GM21786 (cell line): ENCODE results near the gene HDLBP.
"Not testable (repeated sequence)": the region's sequence is repeated elsewhere in the genome, so short reads cannot be mapped to it uniquely, and the experiment has no call there.

ENCODE experiments used
- ATAC-seq: cut with Tn5 transposase; IDR thresholded peaks from one replicate; pipeline ENCODE4 v1.9.1; 2021; ENCODE audit not compliant: unreplicated experiment

The HDLBP gene

GRCh38 chr2:241330616-241330981 is 15.1 kb upstream of the HDLBP start:
- ATAC-seq: no peak

DNA sequence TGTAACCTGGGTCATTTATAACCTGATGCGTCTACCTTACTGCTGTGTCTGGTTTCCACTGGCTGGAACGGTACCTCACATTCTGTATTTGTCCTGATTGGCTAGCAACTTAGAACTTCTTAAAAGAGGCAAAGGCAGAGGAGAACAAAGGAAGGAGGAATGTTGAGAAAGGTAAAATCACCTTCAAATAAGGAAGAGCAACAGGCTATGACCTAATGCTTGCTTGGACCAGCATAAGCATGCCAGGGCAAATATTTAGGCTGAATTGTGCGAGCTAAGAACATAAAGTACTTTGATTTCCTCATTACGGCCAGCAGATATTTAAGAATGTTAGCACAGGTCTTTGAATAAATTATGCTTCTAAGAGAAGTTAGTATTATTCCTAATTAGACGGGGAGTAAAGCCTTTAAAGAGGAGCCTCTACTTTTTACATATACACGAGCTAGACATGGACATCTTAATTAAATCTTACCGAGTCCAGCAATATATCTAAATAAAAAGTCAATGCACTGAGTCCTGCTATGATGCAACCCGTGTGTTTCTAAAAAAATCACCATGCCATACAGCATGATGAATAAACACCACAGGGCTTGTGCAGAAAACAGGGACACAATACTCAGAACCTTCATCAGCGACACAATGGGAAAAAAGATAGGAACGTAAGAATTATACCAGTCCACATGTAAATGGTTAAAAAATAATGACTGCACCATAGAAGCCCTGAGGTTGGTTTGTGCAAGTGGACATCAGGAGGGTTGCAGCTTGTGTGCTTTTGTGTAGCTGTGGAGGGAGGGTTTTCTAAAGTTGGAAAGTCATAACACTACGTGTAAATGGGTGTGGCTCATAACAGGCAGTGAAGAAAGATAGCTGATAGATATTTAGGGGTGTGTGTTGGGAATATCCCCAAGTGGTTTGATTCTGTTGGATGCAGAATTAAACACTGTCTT is 14.5 kb upstream of the HDLBP start:
- ATAC-seq: no peak

GRCh38 chr2:241325257-241325656 is 9.8 kb upstream of the HDLBP start:
- ATAC-seq: no peak

DNA sequence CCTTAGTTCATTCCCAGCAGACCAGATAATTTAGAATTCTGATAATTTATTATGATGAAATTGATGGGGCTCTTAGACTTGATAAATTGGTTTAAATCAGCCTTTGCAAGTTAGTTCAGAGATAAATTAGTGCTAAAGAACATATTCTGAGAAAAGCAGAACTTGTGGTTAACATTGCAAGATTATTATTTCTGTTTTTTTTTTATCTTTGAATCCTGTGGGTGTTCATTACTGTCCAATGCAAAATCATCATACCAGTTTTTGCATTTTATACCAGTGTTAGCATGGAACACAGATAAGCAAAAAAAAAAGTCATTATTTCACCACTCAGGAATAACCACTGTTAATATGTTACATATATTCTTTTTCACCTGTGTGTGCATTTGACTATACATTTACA is 9.3 kb upstream of the HDLBP start:
- no peak for ATAC-seq

DNA sequence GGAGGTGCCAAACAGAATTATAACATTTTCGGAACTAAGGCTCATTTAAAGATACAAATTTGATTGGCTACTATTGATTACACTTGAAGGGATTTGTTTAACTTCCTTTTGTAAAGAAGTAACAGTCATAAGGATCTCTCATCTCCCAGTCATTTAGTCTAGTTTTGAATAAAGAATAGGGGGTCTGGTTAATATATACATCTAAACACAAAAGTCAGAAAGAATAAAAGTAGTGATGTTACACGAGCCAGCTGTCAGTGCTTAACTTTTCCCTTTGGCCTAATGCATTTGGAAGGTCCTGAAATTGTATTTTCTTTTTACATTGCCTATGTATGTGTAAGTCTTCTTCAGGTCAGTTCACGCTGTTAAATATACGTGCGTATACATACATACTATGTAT is 8.3 kb upstream of the HDLBP start:
- ATAC-seq: no peak

DNA sequence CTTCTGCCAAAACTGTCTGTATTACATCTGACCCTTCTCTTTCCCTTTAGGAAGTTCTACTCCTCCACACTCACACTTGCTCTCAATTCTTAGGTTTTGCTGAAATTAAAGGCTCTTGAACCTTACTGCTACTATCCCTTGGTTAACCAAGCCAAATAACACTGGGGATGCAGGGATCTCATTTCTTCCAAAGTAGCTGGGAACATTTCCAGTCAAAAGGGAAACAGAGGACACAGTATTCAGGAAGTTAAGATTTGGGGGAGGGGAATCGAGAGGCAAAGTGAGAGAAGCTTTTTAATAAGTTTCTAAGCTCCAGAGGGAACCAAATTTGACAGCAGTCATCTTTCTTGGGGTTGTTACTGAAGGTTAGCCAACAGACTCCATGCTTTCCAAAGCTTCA is 6.4 kb upstream of the HDLBP start:
- no peak for ATAC-seq

DNA sequence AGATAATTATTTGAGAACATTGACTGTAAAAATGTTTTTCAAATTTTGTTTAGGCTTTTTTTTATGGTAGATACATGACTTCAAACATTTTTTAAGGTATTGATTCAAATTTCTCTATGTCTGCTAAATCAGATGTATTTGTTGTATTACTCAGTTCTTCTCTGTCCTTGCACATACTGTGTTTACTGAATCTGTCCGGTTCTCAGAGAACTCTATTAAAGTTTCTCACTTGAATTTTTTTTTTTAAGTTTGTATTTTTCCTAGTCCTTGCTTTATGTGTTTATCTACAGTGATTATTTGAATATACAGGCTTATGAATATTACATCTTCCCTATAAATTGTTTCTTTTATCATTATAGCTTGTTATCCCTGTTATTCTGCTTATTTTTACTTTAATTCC is 5.6 kb upstream of the HDLBP start:
- no peak for ATAC-seq

DNA sequence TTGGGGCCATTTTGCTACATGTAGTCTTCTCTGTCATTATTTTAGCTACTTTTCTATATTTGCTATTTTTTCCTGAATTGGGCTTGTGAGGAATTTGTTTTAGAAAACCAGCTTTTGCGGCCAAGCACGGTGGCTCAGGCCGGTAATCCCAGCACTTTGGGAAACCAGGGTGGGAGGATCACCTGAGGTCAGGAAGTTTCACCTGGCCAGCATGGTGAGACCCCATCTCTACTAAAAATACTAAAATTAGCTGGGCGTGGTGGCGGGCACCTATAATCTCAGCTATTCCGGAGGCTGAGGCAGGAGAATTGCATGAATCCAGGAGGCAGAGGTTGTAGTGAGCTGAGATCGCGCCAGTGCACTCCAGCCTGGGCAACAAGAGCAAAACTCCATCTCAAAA is 4.9 kb upstream of the HDLBP start:
- ATAC-seq: no peak

GRCh38 chr2:241318830-241319229 is 3.4 kb upstream of the HDLBP start:
- not testable (repeated sequence) for ATAC-seq

GRCh38 chr2:241317391-241317790 is 1.9 kb upstream of the HDLBP start:
- no peak for ATAC-seq

GRCh38 chr2:241316825-241317224 is 1.4 kb upstream of the HDLBP start:
- ATAC-seq: no peak

- ATAC-seq: peak; percentile 27
Measured at GRCh38 chr2:241315879-241316631, 583 bp upstream of the HDLBP start, which contains the start of gene SEPTIN2. SEPTIN2 (plus strand) TSS chr2:241315925; CDS start chr2:241324233, 8,308 bp downstream.

- no peak for ATAC-seq
Measured at GRCh38 chr2:241314226-241315092, 1.0 kb downstream of the HDLBP start.

GRCh38 chr2:241313543-241314095 is 1.9 kb downstream of the HDLBP start:
- ATAC-seq: no peak

GRCh38 chr2:241312082-241312481 is 3.4 kb downstream of the HDLBP start:
- ATAC-seq: no peak

GRCh38 chr2:241310917-241311566 is 4.4 kb downstream of the HDLBP start:
- no peak for ATAC-seq

DNA sequence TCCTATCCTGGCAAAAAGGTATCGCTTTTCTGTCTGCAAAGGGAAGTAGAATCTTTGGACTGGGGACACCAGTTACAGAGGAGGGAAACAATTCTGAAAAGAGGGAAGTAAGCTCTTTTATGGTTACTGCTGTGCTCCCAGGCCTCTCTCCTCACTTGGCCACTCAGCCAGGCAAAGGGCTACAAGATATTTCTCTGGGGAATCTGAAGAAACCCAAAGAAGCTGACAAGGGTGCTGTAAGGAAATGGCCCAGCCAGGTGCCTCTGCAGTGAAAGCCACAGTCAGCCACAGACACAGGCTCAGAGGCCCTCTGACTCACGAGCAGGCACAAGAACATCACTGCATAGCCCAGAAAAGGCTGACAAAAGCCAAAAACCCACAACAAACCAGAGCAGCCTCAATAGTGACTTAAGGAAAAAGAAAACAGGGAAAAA is 5.8 kb downstream of the HDLBP start:
- peak; percentile 51 for ATAC-seq

GRCh38 chr2:241308832-241309500 is 6.5 kb downstream of the HDLBP start:
- ATAC-seq: no peak

DNA sequence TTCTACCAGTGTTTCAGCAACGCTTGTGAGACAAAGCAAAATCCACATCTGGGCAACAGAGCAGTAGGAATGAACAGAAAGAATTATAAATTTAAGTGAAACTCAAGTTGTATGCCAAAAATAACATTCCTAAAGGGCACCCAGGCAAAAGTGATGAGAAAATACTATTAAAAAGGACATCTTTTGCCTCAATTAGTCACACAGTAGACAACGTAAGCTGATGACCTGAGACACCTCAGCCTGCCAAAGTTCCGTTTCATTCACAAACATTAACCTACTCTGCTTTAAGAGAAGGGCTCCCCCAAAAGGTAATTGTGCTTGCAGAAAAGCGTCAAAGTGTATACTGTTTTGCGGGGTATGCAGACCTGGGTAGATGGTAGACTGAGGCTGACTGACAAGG is 7.2 kb downstream of the HDLBP start:
- no peak for ATAC-seq

DNA sequence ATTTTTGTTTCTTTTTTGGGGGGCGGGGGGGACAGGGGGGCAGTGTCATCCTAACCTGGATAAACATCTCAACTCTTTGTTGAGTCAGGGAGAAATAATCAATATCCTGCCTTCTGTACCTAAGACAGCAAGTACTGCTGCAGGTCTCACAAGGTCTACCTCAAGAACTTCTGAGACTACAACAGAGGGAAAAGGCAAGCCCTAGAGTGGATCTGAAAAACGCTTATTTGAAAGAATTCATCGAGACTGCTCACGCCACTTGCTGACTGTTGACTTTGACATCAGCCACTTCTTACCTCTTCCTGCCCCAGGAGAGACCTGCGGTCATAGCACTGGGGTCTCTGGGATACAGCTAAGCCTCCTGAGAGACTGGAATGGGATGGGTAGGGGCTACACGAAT is 8.4 kb downstream of the HDLBP start:
- ATAC-seq: no peak
